GM12872 (cell line): ENCODE measurements around the gene CYP11A1.
A peak's percentile ranks its signal among the peaks of the same experiment; 100 is the strongest.

ENCODE experiments used
- CTCF ChIP-seq: IDR thresholded peaks from 3 replicates; pipeline ENCODE4 v1.5.1; 2011; ENCODE audit warnings: low read depth, mild to moderate bottlenecking, low read length, moderate library complexity; ENCODE audit not compliant: insufficient read depth

CYP11A1 gene

GRCh38 chr15:74297887-74298286 is 69.6 kb downstream of the CYP11A1 start:
- TF ChIP-seq CTCF, result no peak

GRCh38 chr15:74295800-74296199 is 71.6 kb downstream of the CYP11A1 start:
- TF ChIP-seq CTCF, result peak; percentile 13; the same call in 1 of the 3 replicates

GRCh38 chr15:74294010-74294409 is 73.4 kb downstream of the CYP11A1 start:
- TF ChIP-seq CTCF, result no peak

GRCh38 chr15:74293021-74293810 is 74.2 kb downstream of the CYP11A1 start:
- TF ChIP-seq CTCF, result no peak

GRCh38 chr15:74291101-74292071 is 76.1 kb downstream of the CYP11A1 start:
- TF ChIP-seq CTCF, result no peak

GRCh38 chr15:74290645-74291044 is 76.8 kb downstream of the CYP11A1 start:
- TF ChIP-seq CTCF, result no peak

GRCh38 chr15:74289671-74290070 is 77.8 kb downstream of the CYP11A1 start:
- TF ChIP-seq CTCF, result no peak
